Activated naive CD4-positive, alpha-beta T cell (primary cell): ENCODE measurements around the gene MATN3.
"Not testable (repeated sequence)": the region's sequence is repeated elsewhere in the genome, so short reads cannot be mapped to it uniquely, and the experiment has no call there.

Experiments used
- DNase-seq, 4 experiments: peaks; one replicate each; lab custom pipeline; 2025; lab: John Stamatoyannopoulos, UW

The MATN3 gene, protein sequence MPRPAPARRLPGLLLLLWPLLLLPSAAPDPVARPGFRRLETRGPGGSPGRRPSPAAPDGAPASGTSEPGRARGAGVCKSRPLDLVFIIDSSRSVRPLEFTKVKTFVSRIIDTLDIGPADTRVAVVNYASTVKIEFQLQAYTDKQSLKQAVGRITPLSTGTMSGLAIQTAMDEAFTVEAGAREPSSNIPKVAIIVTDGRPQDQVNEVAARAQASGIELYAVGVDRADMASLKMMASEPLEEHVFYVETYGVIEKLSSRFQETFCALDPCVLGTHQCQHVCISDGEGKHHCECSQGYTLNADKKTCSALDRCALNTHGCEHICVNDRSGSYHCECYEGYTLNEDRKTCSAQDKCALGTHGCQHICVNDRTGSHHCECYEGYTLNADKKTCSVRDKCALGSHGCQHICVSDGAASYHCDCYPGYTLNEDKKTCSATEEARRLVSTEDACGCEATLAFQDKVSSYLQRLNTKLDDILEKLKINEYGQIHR

DNA sequence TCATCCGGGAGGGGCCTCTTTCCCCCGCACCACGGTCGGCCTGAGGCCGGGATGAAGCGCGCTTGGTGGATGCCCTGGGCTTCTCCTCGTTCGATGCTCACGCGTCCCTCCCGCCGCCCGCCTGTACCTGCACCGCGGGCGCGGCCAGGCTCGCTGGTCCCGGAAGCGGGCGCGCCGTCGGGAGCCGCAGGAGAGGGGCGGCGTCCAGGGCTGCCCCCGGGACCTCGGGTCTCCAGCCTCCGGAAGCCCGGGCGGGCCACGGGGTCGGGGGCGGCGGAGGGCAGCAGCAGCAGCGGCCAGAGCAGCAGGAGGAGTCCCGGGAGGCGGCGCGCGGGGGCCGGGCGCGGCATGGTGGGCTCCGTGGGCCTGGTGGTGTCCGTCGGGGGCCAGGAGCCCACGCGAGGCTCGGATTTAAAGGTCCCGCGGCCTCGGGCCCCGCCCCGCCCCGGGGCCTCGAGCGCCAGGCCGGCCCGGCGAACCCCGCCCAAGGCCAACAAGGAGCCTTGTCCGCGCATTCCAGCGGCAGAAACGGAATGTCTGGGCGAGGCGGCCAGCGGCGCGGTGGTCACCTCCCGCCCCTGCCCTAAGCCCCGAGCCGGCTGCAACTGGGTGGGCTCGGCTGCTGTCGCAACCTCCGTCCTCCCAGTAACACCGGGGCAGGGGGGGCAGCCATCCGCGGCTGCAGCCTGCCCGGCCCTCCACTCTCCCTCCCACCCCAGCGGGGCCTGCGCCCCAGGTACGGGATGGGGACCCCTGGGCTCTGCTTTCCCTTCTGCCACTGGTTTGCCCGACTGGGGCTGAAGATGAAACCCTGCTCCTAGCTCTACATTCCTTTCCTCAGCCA, at the start of gene MATN3:
MATN3 (minus strand) TSS at position 387 of the 844 bp plus-strand sequence; CDS start at position 350, 37 bp downstream.
- DNase-seq = no peak

DNA sequence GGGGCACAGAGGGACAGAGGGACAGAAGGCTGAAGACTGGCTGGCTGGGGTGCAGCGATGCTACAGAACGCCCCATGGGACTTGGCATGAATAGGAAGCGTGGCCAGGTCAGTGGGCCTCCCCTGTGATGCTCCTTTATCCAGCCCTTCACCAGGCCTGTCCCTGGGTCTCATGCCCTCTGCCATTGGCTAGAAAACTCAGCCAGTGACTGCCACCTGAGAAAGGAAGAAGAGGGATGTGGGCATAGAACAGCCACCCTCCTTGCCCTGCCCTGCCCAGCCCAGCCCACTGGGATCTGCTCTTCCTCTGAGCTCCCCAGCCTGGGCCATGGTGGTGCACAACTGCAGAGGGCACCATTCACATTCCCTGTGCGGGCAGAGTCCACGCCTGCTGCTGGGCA, 49.5 kb upstream of the MATN3 start:
- DNase-seq = no peak

DNA sequence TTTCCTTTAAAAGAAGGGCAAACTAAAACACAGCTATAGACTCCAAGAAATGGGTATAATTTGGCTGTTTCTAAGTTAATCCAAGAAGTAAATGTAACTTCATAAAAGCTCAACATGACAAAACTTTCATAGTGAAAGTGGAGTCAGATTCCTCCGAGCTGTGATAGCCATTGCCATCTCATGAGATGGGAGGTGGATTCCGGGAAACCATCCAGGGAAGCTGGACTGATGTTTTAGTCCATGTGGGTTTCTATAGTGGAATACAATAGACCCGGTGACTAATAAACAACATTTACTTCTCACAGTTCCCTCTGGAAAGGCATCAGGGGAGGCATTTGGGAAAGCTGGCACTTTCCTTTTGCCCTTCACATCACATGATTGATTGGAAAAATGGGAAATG, 49.0 kb upstream of the MATN3 start:
- DNase-seq = no peak

DNA sequence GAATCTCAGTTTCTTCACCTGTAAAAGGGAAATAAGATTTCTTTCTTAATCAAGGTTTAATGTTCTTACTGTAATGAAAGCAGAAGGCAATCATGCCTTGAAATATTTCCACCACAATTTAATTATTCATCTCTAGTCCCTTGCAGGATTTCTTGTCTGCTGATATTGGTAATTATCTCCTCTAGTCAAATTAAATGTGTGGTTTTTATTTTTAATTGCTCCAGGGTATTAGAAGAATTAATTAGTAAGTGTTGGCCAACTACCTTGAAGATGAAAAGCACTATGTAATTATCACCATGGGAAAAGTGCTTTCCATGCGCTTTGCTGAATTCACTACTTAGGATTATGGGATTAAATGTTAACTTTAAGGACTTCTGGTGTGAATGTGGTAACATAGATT, 47.6 kb upstream of the MATN3 start:
- DNase-seq = no peak

DNA sequence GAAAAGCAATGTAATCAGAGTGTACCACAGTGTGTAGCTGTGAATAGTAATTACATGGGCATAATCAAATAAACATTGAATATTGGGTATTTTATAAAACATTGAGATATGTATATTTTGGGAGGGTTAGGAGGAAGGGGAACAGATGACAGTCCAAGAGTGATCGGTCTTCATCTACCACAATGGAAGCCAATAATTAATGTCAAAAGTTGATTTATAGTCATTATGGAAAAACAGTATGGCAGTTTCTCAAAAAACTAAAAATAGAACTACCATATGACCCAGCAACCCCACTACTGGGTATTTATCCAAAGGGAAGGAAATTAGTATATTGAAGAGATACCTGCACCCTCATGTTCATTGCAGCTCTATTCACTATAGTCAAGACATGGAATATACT, 44.8 kb upstream of the MATN3 start:
- DNase-seq = no peak

DNA sequence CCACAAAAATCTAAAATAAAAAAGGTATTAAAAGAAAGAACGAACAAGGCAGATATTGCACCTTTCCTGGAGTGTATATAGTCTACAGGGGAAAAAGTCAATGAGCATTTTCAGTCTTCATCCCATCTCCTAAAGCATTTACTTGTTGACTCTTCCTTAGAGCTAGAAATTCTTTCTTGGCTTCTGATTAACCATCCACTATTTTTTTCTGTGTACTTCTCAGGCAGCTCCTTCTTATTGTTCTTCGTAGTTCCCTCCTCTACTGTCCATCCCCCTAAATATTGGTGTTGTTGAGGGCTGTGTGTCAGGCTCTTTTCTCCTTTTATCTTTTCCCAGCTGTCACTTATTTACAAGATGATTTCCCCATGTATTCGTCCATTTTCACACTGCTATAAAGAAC, 42.5 kb upstream of the MATN3 start:
- no peak for DNase-seq

DNA sequence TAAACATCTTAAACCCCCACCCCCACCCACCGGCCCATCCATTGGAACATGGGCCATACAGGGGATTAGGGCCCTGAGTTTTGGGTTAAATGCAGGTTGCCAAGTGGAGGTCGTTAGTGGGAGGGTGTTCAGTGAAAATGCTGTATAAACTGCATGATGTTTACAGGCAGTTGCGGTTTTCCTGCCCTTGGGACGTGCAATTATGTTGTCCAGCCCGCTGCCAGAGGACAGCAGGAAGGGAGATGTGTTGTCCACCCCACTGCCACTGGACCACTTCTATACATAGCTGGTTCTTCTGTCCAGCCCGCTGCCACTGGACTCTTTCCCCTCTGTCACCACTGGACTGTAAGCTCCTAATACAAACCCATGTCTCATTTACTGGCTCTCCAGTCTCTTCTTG, 41.7 kb upstream of the MATN3 start:
- DNase-seq = no peak

DNA sequence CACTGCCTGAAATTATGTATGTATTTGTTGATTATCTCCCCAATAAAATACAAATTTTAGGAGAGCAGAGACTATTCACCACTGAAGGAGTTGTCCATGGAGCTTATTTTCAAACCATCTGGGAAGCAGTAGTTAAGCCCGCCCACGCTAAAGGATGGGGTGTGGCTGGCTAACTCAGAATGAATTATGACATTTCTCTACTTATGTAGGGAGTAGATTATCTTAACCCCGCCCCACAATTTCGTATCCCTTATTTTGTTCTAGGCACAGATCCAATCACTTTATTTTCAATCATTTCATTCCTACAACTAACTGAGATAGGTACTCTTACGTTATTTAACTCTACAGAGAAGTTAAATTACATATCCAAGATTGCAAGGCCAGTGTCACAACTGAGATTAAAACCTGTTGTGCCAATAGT, 40.4 kb upstream of the MATN3 start:
- DNase-seq = no peak

DNA sequence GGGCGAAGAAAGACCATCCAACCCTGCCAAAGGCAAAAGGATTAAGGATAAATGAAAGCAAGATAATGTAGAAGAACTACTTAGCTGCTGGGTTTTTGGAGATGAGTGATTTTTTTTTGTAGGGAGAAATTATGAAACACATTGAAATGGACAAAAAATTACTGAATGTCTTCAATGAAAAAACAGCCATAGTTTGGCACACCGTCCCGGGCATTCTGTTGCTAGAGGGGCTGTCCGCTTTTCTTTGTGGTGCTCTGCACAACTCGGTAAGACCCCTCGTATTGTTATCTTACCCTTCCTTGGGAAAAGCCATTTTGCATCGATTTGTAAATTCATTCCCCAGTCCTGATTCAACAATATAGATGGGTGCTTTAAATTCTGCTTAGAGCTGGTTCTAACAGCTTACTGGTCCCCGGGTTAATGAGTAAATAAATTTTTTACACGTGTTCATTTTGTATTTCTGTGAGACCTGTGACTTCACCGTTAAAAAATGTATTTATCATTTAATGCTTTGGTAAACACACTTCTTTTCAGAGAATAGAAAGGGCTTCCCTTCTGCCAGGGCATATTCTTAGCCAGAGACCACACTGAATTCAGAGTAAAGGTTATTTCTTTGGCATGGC, 39.9 kb upstream of the MATN3 start:
- no peak for DNase-seq

DNA sequence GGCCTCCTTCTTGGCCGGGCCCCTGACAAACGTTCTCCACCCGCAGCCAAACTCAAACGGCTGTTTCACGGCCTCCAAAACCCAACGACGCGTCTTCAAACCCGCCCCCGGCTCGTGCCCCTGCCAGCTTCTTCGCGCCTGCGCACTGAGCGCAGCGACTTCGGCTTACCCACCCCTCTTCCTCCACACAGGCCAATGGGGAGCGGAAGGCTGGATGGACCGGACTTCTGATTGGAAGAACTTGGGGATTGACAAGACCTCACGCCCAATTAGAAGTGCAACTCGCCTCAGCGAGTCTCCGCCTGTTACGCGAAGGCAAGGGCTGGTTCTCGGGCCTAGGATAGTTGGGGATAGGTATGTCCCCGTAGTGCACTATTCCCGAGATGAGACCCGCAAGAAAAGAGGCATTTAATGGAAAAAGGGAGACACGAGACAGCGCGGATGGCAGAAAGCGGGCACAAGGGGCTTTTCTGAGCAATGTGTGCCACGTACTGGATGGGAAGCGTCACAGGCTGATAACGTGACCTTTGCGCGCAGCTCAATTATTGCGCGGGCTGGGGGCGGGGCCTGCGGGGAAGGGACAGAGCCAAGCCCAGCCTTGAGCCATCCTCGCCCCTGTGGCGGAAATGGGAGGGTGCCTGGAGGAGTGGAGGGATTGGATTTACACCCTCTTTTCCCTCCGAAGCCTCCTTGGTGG, 39.2 kb upstream of the MATN3 start, which contains the start of gene LAPTM4A:
LAPTM4A (minus strand) TSS at position 97 of the 697 bp plus-strand sequence. CDS start 108 bp downstream, outside the sequence.
- DNase-seq = peak; percentile 91 to 96 (median 94)

DNA sequence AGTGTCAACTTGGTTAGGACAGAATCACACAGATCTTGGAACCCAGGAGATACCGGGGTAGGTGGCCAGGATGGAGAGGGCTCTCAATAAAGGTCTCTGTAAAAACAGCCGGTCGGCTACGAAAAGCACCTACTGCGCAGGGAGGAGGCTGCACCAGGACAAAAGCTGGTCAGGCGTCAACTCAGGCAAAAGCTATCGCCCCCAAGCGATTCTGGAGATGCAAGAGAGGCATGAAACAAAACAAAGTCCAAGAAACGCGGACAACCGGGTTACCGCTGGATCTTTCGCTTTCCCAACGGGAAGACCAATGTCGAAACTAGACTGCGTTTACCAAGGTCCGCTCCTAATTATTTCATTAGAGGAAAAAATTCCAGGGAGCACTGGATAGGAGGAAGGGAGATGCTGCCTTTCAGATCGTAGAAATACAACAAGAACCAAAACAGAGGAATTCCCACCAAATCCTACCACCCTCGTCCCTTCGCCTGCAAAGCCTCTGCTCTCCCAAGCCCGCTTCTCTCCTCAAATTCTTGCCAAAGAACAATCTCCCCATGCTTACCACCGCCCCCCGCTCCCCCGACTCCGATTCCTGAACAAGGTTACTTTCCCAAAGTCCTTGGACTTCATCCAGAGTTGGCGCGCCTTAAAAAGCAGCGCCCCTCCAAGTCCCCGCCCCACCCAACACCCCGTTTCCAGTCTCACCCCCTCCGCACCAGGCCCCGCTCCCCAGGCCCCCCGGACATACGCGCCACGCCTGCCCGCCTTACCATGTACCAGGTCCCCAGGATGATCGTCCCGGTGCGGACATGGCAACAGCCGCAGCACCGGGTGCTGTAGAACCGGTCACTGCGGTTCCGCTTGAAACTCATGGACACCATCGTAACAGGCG, 38.4 kb upstream of the MATN3 start:
- no peak for DNase-seq

DNA sequence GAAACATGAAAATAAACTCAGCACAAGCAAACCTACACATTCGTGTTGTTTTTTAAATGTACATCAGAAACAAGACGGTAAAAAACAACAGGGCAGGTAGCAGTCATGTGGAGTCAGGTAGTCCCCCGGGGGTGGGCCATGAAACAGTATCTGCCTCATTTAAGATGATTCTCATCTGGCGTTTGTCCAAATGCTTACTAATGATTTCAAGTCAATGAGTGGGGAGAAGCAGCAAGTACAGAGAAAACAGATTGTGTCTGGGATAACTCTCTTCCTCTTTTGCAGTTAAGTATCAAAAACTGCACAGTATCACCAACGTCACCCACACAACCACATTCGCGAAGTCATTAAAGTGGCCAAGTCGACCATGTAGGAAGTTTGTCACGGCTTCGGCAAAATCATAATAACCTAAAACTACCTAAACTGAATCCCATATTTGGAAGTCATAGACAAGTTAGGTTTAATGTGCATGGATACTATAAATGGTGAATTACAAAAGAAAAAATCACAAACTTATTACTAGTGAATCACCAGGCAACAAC, 37.7 kb upstream of the MATN3 start:
- no peak for DNase-seq

DNA sequence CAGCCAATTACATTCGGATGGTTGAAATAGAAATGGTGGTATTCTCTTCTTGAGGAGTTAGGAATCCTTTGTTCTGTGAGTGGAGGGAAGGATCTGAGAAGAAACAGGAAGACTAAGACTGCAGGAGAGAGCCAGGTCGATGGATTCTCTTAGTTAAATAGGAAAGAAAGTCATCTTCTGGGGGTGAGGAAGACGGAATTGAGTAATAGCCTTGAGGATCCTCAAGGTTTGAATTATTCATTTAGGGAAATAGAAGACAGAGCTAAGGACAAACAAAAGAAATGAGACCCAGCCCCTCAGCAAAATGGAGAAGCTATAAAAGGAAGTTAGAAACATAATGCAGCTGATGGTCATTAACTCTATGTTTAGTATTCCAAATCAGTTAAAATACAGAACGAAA, 37.2 kb upstream of the MATN3 start:
- no peak for DNase-seq

DNA sequence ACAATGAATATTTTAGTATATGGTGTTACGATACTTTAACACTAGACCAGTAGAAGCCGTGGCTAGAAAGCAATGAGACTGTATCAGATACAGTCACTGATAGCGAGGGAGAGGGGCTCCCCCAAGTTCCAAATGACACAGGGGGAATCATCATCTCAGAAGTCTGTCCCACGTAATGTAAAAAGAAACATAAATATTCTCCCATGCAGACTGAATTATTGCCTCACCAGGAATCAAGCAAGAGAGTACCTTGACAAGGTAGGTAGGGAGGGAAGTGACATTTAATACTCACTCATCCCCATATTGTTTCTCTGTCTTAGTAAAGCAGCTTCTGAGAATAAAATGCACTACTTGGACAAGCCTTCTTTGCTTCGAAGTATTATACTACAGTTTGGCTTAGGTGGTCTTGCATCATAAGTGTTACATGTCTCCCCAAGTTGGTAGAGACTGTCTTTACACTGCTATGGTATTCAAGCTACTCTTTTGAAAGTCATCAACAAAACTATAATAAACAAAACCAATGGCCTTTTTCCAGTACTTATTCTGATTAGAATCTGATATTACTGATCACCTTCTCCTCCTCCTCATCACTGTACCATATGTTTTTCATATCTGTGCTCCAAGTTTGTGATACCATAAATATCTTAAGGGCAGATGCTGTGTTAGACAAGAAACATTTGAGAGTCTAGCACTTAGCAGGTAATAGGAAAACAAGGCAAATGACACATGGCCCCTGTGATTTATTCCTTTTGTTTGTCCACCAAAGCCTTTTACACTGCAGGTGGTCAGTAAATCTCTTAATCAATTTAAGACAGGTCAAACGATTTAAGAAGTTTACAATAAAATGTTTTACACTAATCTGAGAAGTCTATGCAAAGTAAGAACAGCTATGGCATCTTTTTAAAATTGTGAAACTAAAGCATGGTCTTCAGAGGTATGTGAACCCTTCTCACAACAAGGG, 36.3 kb upstream of the MATN3 start:
- DNase-seq = no peak

DNA sequence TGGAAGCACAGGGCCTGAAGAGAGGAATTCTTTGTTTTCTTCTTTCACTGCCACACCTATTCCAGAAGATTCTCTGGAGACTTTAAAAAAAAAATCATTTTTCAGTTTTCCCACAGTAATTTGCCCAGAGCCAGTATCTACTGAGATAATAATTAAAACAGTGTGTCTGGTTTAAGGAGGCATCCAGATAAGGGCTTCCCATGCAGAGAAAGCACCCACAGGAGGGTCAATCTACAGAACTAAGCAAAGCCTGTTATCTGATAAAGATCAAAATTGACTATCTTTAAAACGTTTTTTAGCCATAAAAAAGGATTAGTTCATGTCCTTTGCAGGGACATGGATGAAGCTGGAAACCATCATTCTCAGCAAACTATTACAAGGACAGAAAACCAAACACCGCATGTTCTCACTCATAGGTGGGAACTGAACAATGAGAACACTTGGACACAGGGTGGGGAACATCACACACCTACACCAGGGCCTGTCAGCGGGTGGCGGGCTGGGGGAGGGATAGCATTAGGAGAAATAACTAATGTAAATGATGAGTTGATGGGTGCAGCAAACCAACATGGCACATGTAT, 33.3 kb upstream of the MATN3 start:
- DNase-seq = not testable (repeated sequence)

DNA sequence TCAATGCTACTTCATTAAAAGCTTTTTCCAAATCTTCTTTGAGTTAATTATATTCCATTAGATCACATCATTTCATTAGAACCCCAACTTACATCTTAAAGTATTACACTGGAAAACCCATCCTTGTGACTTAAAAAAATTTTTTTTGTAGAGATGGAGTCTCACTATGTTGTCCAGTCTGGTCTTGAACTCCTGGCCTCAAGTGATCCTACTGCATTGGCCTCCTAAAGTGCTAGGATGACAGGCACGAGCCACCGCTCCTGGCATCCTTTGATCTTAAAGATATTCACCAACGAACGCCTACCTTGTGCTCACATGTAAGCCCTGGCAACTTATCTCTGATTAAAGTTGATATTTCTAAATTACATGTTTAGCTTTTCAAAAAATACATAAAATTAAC, 32.3 kb upstream of the MATN3 start:
- no peak for DNase-seq

DNA sequence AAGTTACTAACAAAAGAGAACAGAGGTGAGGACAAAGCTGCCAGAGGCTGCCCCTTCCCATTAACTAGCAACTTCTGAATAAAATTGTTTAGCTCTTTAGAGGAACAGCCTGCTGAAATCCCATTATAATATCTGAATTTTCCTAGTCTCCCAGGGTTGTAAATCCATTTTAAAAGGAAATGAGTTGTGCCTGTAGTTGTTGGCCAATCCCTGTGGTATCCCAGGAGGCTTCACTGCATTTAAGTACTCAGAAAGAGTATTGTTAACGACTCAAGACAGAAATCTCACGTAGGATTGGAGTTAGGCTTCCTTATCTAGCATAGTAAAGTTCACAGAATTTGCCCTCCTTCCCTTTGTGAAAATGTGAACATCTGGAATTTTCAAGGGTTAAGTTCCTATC, 30.1 kb upstream of the MATN3 start:
- DNase-seq = no peak

DNA sequence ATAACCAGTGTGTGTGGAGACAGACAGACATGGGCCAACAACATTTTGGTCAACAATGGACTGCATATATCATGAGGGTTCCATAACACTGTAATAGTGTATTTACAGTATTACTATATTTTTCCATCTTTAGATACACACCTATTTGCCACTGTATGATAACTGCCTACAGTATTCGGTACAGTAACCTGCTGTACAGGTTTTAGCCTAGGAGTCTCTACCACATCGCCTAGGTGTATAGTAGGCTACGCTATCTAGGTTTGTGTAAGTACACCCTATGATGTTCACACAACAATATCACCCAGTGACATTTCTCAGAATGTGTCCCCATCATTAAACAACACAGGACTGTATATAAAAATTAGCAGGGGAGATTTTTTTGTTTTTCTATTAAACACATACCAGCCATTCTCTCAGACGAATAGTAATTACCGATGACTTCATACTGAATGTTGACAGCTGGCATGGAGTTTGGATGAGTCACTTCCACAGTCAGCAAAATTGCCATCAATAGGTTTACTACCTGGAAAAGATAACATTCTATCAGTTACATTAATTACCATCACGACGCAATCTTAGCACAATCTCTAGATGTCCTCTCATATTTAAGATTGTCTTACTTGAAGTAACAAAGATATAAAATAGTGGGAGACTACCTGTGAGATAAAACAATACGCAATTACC, 28.2 kb upstream of the MATN3 start:
- DNase-seq = no peak
